Astrocyte of the spinal cord (primary cell): Measurements from ENCODE around the gene RIOX2.
"Not testable (repeated sequence)": the region's sequence is repeated elsewhere in the genome, so short reads cannot be mapped to it uniquely, and the experiment has no call there.

Source experiments
- DNase-seq: peaks from one replicate; pipeline ENCODE4 v3.0.0; 2011; ENCODE audit warnings: low read depth, low spot score
- H3K4me3 ChIP-seq: 2 replicates; pipeline ENCODE4 v1.5.1; 2011; ENCODE audit warnings: low read depth, mild to moderate bottlenecking, low read length, moderate library complexity
- CTCF ChIP-seq: IDR thresholded peaks from 2 replicates; pipeline ENCODE4 v1.5.1; 2012; ENCODE audit warnings: low read depth, mild to moderate bottlenecking, low read length, inconsistent platforms
- in situ Hi-C: cut with HindIII; loops from 2 replicates; pipeline ENCODE4 v1.10.0; 2017; ENCODE audit warnings: low sequenced_read_pairs

RIOX2 gene

GRCh38 chr3:97914388-97914787 is 57.8 kb downstream of the RIOX2 start:
- in situ Hi-C loops = no loop called here
- H3K4me3 ChIP-seq = no peak overlapping the region
- no peak for TF ChIP-seq CTCF
- peak; percentile 32 for DNase-seq

- DNase-seq = no peak
- H3K4me3 ChIP-seq = no peak overlapping the region
- no peak for TF ChIP-seq CTCF
- in situ Hi-C loops = no loop called here
These were observed 60.8 kb downstream of the RIOX2 start for GRCh38 chr3:97911459-97911858.

DNA sequence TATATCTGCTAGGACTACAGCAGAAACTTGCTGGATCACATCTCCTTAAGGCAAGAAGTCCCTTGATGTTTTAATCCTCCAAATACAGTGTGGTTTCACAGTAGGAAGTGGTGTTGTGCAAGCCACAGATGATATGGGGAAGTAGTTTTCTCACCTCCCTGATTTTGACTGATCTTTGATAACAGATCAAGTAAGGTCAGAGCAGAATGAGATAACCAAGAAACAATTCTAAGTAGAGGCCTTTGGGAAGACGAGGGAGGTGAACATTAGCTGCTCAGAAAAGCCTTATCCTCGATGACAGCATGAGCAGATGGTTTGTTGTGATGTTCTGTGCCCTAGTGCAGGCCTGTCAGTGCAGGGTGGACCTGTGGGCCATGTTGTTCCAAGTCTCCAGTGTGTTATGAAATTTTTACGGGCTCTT is 61.3 kb downstream of the RIOX2 start:
- H3K4me3 ChIP-seq = no peak overlapping the region
- in situ Hi-C loops = no loop called here
- no peak for TF ChIP-seq CTCF
- no peak for DNase-seq

- H3K4me3 ChIP-seq, in situ Hi-C loops, DNase-seq: not testable (repeated sequence)
These were observed 61.9 kb downstream of the RIOX2 start for GRCh38 chr3:97910236-97910831.

GRCh38 chr3:97909830-97910229 is 62.4 kb downstream of the RIOX2 start:
- in situ Hi-C loops, DNase-seq, H3K4me3 ChIP-seq: not testable (repeated sequence)

DNA sequence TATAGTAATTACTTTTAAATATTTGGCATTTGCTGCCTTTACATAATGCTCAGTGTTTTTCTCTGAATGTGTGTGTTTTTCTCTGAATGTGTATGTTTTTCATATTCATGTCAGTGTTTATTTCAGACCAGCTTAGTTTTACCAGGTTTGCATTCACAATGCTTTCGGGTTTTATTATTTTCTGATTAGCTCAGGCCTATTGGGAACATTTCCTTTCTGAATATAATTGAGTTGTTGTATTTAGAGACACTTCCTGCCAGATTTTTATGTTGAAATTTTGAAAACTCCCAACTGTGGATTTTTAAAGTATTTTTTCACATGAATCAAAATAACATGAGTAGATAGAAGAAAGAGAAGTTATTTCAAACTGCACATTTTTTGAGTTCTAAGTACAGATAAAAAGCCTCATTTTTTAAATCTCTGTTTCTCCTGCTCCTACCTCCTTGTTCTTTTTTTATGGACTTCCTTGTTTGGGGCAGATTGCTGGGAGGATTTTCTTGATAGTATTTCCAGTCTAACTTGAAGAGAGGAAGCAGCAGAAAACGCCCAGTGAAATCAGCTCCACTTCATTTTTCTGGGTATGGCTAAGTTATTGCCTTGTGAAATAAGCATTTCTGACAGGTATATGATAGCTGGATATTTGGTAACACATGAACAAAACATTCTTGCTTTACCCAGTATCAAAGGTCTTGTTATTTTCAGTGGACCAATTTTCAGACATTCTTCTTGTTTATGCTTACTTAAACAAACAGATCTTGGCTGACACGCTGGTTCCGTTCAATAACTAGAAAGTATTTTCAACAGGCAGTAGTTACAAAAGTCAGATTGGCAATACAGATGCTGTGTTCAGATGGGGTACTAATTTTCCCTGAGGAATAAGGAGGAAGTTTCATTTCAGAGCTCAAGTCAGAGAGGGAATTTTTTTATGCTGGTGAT is 70.7 kb downstream of the RIOX2 start:
- TF ChIP-seq CTCF = no peak
- DNase-seq = no peak
- no peak overlapping the region for H3K4me3 ChIP-seq
- in situ Hi-C loops = no loop called here

DNA sequence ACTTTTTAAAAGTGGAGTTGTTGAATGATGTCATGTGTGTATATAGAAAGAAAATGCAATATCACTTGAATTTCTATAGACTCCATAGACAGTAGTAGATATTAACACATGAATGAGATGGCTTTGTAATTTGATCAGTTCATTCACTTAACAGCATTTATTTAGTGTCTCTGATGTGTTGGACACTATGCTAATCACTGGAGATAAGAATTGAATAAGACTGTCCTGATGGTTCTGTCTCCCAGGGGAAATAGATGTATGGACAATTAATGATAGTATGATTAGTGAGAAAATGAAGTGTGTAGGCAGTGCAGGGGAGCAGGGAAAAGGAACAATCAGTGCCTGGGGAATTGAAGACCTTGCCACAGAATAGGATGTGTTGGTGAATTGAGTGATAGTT is 72.9 kb downstream of the RIOX2 start:
- DNase-seq = no peak
- H3K4me3 ChIP-seq = no peak overlapping the region
- no peak for TF ChIP-seq CTCF
- in situ Hi-C loops = no loop called here
